Measurements from ENCODE around the gene ENOX1.
A peak's percentile ranks its signal among the peaks of the same experiment; 100 is the strongest.

ENOX1 gene

DNA sequence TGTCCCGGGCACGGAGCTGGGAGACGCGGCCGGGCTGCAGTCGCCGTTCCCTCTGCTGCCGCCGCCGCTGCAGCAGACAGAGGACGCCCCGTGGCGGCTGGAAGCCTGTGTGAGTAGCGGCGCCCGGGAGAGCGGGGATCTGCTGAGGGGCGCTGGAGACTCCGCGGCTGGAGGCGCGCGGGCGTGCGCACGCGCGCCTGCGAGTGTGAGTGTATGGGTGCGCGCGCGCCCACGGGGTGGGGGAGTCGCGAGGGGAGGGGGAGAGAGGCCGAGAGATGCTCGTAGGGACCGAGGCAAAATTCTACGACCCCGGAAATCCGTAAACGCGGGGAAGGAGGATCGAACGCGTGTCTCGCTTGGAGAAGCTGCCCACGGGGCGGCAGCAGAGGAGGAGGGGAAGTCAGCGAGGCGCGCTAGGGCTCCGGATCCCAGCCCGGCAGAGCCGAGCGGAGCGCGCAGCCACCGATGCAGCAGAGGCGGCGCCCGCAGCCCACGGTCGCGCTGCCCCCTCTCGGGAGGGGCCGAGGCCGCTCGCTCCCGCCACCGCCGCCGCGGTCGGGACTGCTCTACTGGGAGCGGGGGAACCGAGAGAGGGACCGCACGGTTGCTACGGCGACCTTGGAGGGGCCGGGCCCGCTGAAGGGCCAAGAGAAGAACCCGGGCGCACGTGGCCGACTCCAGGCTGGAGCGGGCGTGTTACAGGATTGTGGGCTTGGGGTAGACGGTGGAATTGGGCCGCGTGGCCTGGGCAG lies at the start of gene ENOX1:
TSS of gene ENOX1 (minus strand) at position 207 of the 752 bp plus-strand sequence.
- peak; percentile 93 for DNase-seq (ENCODE audit: low spot score)

- no peak for DNase-seq (ENCODE audit: low spot score)
Observed at GRCh38 chr13:43835701-43836100, 48.9 kb upstream of the ENOX1 start.

- no peak for DNase-seq (ENCODE audit: low spot score)
Observed at GRCh38 chr13:43831088-43831487, 44.3 kb upstream of the ENOX1 start.

DNA sequence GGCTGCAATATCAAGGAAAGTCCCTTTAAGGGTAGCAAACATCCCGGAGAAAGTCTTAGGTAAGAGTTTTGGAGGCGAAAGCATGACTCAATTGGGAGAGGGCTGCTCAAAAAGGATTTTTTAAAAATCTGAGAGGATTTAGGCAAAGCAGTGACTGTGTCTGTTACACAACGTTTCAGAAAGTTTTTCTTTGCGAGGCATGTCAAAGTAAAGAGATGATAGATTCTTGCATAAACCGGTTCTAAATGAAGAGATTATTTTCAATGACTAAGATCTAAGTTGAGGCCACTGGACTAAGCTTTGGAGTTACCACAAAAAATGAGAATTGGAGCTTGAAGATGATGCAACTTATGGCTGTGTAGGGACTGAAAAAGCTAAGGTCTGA lies 43.7 kb upstream of the ENOX1 start:
- DNase-seq (ENCODE audit: low spot score) = no peak

DNA sequence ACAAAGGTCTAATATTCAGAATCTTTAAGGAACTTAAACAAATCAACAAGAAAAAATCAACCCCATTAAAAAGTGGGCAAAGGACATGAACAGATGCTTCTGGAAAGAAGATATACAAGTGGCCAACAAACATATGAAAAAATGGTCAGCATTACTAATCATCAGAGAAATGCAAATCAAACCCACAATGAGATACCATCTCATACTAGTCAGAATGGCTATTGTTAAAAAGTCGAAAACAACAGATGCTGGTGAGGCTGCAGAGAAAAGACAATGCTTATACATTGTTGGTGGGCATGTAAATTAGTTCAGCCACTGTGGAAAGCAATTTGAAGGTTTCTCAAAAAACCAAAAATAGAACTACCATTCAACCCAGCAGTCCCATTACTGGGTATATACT lies 37.9 kb upstream of the ENOX1 start:
- peak; percentile 92 for DNase-seq (ENCODE audit: low spot score)

DNA sequence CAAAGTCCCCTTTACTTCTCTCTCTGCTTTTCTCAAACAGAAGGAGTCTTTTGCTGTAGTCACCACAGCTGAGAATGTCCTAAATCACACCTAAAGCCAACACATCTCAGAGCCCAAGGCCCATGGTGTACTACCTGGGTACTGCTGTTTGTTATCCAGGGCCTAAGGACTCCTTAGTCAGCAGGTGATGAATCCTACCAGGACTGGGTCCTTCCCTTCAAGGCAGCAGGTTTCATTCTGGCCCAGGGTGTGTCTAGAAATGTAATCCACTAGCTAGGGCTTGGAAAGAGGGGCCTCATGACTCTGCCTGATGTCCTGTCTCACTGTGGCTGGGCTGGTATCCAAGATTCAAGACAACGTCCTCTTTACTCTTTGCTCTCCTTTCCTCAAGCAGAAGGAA lies 36.2 kb upstream of the ENOX1 start:
- no peak for DNase-seq (ENCODE audit: low spot score)

GRCh38 chr13:43816401-43816889 lies 29.7 kb upstream of the ENOX1 start:
- peak; percentile 75 for DNase-seq (ENCODE audit: low spot score)

- no peak for DNase-seq (ENCODE audit: low spot score)
Observed at GRCh38 chr13:43815204-43815603, 28.4 kb upstream of the ENOX1 start.

- no peak for DNase-seq (ENCODE audit: low spot score)
Observed at GRCh38 chr13:43808676-43809075, 21.9 kb upstream of the ENOX1 start.

- DNase-seq (ENCODE audit: low spot score) = no peak
Observed at GRCh38 chr13:43805681-43806128, 18.9 kb upstream of the ENOX1 start.

- DNase-seq (ENCODE audit: low spot score) = peak; percentile 76
Observed at GRCh38 chr13:43805071-43805468, 18.3 kb upstream of the ENOX1 start.

DNA sequence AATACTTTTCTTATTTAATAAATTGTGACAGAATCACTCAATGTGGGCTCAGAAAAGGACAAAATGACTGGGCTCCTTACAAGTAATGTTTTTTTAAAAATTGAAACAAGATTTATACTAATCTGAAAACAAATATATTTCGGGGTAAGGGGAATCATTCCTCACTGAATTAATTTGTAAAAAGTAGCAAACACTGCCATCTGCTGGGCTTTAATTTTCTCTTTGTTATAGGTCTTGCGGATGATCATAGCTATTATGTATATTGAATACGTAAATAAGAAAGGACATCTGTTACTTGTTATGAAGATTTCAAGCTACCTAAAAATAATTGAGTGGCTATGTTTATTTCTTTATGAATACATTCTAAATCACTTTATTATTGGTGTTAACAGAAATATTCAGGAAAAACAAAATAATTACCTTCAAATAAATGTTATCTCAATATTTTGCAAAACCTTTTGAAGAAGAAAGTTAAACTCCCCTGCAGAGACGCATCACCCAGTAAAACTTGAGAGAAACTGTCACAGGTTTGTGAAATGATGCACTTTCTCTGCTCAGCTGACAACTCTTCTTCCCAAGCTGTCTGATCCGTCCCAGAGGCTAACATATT lies 17.8 kb upstream of the ENOX1 start:
- peak; percentile 88 for DNase-seq (ENCODE audit: low spot score)

GRCh38 chr13:43802511-43802910 lies 15.7 kb upstream of the ENOX1 start:
- no peak for DNase-seq (ENCODE audit: low spot score)

- DNase-seq (ENCODE audit: low spot score) = no peak
Observed at GRCh38 chr13:43800828-43801227, 14.1 kb upstream of the ENOX1 start.

GRCh38 chr13:43799191-43799590 lies 12.4 kb upstream of the ENOX1 start:
- DNase-seq (ENCODE audit: low spot score) = no peak

DNA sequence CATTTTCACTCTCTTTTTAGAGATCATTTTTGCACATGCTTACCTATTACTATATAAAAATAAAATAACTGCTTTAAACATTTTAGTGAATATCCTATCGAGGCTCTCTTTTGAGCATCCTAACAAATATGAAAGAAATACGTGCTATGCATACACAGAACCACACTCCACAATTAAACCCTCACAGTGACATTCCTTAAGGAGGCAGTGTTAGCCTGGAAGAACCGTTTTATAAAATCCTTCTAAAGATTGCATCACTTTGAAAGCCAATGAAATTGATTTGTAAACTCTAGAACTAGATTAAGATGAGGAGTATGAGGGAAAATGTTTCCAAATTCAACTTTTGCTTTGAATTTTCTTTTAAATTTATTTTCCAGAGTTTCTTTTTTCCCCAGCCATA lies 11.1 kb upstream of the ENOX1 start:
- peak; percentile 79 for DNase-seq (ENCODE audit: low spot score)

DNA sequence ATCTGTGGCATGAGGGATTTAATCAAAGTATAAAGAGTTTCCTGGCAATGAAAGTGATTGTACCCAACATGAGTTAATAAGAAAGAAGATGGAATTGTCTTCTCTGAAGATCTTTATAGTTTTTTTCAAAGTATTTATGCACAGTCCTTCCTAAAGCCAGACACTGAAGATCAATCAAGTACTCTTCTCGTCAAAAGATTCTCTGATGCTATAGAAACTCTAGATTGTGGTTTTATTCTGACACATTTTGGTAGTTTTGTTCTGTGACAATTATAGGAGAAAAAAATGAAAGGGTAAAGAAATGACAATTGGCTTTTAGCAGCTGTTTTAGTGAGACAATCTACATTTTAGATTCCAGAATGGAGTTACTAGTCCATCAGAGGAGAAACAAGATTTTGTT lies 10.4 kb upstream of the ENOX1 start:
- no peak for DNase-seq (ENCODE audit: low spot score)

DNA sequence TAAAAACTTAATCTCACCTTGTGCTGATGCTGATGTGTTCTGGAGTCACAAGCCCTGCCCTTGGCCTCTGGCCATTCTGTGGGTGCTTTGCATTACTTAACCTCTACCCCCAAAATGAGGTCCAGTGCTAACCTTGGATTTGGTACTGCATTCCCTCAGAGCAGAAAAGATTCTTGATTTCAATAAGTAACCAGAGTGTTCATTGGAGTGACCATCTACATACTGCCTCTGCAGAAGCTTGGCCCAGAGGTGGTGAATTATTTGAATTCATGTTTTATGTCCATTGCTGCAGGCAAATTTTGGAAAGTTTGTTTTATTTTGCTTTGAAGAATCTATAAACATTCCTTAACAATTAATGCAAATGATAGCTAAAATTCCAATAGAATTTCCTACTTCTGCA lies 7.6 kb upstream of the ENOX1 start:
- DNase-seq (ENCODE audit: low spot score) = no peak

- no peak for DNase-seq (ENCODE audit: low spot score)
Observed at GRCh38 chr13:43792076-43792881, 5.5 kb upstream of the ENOX1 start.

DNA sequence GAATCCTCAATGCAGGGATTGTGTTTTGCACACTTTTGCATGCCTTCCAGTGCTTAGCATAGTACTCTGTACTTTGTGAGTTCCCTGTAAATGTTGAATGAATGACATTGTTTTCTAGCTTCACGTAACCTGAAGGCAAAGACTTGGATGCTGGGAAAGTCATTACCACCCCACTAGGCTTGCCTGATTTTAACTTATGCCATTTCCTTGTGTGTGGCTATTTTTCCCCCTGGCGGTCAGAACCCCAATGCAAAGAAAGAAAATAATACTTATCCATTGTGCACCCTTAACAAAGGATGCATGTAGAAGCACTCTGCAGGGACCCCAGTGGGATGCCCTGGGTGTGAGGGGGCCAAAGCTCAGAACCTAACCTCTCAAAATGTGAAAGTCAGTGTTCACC lies 1.2 kb upstream of the ENOX1 start:
- no peak for DNase-seq (ENCODE audit: low spot score)

DNA sequence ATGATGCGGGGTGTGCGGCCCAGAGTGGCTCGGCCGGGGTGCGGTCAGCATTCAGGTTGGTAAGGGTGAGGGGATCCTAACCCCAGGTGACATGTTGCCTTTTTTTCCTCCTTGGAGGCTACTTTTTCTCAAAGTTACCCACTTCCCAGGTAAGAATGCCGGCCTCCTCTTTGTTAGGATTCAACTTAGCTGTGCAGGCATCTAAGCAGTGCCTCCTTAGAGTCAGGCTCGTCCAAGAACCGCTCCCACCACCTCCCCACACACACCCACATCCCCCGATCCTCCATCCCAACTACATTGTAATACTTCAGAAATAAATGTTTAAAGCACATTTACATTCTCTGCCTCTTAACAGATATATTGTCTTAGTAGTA lies 733 bp upstream of the ENOX1 start:
- DNase-seq (ENCODE audit: low spot score) = no peak

GRCh38 chr13:43786472-43786765 lies 353 bp downstream of the ENOX1 start:
- no peak for DNase-seq (ENCODE audit: low spot score)
